ENCODE measurements around the gene OSBPL7. TPM values are rescaled to one million over a fixed set of nuclear protein-coding genes. Genes with fewer than 3 reads are reported as not detected.

OSBPL7 gene
- total RNA-seq, 1 experiment from 2014 or later = 20.5 TPM

DNA sequence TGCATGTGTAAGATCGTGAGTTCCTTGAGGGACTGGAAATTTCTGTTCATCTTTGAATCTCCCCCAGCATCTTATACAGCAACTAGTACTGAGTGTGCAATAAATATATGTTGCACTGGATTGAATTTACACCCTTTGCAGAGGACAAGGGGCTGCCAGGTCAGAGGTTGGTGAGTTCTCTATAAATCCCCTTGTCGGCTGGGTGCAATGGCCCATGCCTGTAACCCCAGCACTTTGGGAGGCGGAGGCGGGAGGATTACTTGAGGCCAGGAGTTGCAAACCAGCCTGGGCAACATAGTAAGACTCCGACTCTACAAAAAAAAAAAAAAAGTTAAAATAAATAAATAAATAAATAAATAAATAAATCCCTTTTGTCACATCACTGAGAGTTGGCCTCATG lies 38.8 kb upstream of the OSBPL7 start:
- H2AFZ ChIP-seq (ENCODE audit: low read depth, low read length, poor library complexity, severe bottlenecking) = no peak overlapping the region
- H3K4me1 ChIP-seq (ENCODE audit: control insufficient read depth in 1 of 2, insufficient read depth in 2 of 2, low read length in 2 of 2) = peaks cover 11 to 18% of the 10 kb centered on the region in 2 experiments
- no peaks in the 10 kb centered on the region for H3K79me2 ChIP-seq (ENCODE audit: insufficient read depth, low read length)
- CTCF ChIA-PET = interaction anchor here (0.7 kb wide), 1 partner anchor 10 kb away, joined by 4 read pairs; the partner anchor contains the start of gene SP6
- no peaks in the 10 kb centered on the region for H3K9me2 ChIP-seq (ENCODE audit: insufficient read depth)
- H3K9ac ChIP-seq (ENCODE audit: low read length) = no peak overlapping the region
- H3K4me2 ChIP-seq (ENCODE audit: low read length) = no peak overlapping the region
- RAD21 ChIA-PET (ENCODE audit: low non-redundant PET in 1 of 2, low total read pairs in 2 of 2, uncharacterized antibody in 2 of 2, unreplicated experiment in 2 of 2) = no interaction called here
- H3K27me3 ChIP-seq (ENCODE audit: insufficient read depth, low read length) = no peaks in the 10 kb centered on the region; the same call in 1 of the 2 replicates
- POLR2A ChIA-PET = interaction anchor here (1.0 to 1.3 kb wide), 3 partner anchors 12 to 110 kb away, joined by 3 read pairs; partner anchors contain the start of genes CDK5RAP3 and SP2
- H3K27ac ChIP-seq (ENCODE audit: low read depth, low read length) = no peak overlapping the region
- TF ChIP-seq POLR2AphosphoS5 (IDR thresholded peaks at IDR 0.05; ENCODE audit: low read depth, low read length) (no peak), SP1 (IDR thresholded peaks at IDR 0.05; ENCODE audit: low read depth) (no peak), YY1 (IDR thresholded peaks at IDR 0.05; ENCODE audit: extremely low read depth, insufficient replicate concordance, low read depth, low read length) (no peak), ATF3 (IDR thresholded peaks at IDR 0.05) (no peak), ZFX (IDR thresholded peaks at IDR 0.05) (no peak), TCF7L2 (IDR thresholded peaks at IDR 0.05; ENCODE audit: borderline replicate concordance, extremely low read depth, insufficient read depth, insufficient read length) (no peak), EGR1 (IDR thresholded peaks at IDR 0.05; ENCODE audit: low read depth) (no peak)
- TF ChIP-seq, protein P1, sequence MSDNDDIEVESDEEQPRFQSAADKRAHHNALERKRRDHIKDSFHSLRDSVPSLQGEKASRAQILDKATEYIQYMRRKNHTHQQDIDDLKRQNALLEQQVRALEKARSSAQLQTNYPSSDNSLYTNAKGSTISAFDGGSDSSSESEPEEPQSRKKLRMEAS (IDR thresholded peaks at IDR 0.05) = no peak
- no TSS peak for BruUV-seq (replicated peaks)
- no peak for ATAC-seq
- no peak for DNase-seq (ENCODE audit: low read depth, low spot score)
- no peaks in the 10 kb centered on the region for H3K9me3 ChIP-seq (ENCODE audit: control insufficient read depth in 1 of 2, insufficient read depth in 1 of 2, low read depth in 1 of 2, low read length in 2 of 2)
- H3K36me3 ChIP-seq (ENCODE audit: control insufficient read depth in 1 of 2, insufficient read depth in 2 of 2, low read length in 2 of 2) = no peaks in the 10 kb centered on the region
- no peaks in the 10 kb centered on the region for H4K20me1 ChIP-seq (ENCODE audit: insufficient read depth)
- intact Hi-C loops (cut with micrococcal nuclease) = no loop called here
- no peak overlapping the region for H3K4me3 ChIP-seq (replicated peaks in 1 of 2; ENCODE audit: low read depth in 1 of 2, low read length in 2 of 2)

Measured in HCT116 (cell line).